HG02981 (cell line): Measurements from ENCODE around the gene SLC9A6.
A peak's percentile ranks its signal among the peaks of the same experiment; 100 is the strongest.

Source experiments
- ATAC-seq: cut with Tn5 transposase; IDR thresholded peaks from one replicate; pipeline ENCODE4 v1.9.1; 2021; ENCODE audit warnings: mild to moderate bottlenecking, moderate library complexity; ENCODE audit not compliant: unreplicated experiment

Gene SLC9A6

DNA sequence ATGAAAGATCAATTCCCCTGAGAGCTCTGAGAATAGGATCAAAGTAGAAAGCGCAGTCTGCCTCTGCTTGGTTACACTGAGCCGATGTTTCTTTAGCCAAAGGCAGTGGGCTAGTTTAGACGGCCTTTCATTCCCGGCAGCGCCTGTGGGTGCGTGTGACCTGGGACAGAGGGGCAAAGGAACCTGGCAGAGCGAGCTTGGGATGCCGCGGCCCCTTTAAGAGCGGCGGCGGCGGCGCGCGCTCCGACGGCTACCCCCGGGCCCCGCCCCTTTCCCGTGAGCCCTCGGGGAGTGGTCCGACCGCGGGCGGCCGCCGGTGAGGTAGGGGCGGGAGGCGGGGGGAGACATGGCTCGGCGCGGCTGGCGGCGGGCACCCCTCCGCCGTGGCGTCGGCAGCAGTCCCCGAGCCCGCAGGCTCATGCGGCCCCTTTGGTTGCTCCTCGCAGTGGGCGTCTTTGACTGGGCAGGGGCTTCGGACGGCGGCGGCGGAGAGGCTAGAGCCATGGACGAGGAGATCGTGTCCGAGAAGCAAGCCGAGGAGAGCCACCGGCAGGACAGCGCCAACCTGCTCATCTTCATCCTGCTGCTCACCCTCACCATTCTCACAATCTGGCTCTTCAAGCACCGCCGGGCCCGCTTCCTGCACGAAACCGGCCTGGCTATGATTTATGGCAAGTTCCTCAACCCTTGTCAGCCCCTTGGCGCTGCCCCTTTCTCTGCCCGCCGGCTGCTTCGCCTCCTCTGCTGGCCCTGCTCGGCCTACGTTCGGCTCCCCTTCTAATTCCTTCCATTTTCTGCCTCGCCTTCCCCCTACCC is at the start of gene SLC9A6:
SLC9A6 (plus strand) TSS at position 279 of the 816 bp plus-strand sequence; CDS start at position 503, 224 bp downstream.
- peak; percentile 91 for ATAC-seq

DNA sequence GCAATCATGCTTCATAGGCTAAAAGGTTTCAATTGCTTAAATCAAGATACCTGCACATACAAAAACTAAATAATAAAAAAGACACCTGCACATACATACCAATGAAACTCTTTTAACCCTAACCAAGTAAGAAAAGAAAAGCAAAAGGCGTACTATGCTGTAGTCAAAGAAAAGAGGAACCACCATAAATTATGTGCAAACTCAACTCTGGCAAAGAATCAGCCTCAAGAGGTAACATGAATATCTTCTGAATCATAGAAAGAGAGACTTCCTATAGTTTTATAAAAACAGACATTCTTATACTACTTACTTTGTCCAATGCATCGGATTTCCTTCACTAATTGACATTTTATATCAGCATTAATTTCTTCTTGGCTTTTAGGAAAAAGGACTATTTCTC is 40.7 kb upstream of the SLC9A6 start:
- ATAC-seq = no peak

DNA sequence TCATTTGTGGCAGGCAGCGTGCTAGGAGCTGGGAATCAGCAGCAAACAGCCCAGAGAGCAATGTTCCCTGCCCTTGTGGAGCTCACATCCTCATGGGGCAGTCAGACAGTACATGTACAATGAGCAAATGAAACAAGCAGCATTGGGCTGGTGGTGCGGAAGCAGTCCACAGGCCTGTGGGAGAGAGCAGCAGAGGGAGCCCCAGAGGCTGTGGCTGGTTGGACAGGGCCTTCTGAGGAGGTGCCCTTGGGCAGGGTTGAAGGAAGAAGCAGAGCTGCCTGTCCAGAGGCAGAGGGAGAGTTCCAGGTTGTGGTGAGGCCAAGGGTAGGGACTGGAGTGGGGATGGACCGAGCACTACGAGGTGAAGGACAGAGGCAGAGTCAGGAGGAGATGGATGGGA is 33.9 kb upstream of the SLC9A6 start:
- no peak for ATAC-seq

DNA sequence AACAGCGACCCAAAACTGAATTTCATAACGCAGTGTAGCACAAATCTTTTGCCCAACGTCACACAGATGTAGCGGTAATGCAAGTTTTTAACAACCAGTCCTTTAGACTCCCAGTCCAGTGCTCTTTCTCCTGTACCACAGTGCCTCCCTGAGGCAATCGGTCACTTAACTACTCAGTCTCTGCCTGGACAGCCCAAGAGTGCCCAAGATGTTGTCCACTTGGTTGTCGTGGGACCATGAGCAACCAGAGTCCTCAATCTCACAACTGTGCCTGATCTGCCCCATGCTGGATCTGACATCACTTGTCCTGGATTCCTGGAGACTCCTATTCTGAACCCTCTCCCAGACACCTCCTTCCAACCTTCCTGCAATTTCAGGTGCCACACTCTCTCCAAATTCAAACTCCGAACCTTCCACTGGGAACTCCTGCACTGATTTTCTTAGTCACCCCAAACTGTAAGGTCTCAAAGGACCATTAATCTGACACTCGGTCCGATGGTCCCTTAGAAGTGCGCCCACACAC is 12.1 kb upstream of the SLC9A6 start:
- ATAC-seq = no peak

DNA sequence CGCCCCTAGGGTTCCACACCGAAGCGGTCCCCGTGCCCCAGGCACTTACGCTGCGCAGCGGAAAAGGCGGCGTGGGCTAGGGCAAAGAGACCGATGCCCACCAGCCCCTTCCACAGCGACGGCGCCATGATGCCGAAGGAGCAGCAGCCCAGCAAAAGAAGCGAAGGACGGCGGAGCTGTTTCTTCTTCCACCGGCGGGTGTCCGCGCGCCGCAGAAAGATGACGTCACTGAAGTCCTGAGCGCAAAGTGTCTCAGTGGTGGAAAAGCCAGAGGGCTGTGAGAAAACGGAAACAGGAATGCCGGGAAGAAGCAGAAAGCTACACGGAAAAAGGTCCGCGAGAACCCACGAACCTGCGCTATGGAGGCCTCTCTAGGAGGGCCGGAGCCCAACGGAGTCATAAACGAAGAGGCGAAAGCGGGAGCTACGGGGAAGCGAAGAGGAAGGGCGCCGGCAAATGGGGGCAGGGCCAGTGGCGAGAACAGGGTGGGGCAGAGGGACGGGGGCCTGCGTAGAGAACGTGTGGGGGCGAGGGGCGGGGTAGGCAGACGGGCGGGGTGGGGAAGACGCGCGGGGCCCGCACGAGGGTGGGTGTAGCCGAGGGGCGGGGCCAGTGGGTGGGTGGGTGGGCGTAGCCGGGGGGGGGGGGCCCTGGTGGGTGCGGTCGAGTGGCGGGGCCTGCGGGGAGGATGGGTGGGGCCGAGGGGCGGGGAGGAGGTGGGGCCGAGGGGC is 11.5 kb upstream of the SLC9A6 start, which contains the start of gene MMGT1:
MMGT1 (minus strand) TSS at position 441 of the 731 bp plus-strand sequence; CDS start at position 128, 313 bp downstream.
- peak; percentile 89 for ATAC-seq

DNA sequence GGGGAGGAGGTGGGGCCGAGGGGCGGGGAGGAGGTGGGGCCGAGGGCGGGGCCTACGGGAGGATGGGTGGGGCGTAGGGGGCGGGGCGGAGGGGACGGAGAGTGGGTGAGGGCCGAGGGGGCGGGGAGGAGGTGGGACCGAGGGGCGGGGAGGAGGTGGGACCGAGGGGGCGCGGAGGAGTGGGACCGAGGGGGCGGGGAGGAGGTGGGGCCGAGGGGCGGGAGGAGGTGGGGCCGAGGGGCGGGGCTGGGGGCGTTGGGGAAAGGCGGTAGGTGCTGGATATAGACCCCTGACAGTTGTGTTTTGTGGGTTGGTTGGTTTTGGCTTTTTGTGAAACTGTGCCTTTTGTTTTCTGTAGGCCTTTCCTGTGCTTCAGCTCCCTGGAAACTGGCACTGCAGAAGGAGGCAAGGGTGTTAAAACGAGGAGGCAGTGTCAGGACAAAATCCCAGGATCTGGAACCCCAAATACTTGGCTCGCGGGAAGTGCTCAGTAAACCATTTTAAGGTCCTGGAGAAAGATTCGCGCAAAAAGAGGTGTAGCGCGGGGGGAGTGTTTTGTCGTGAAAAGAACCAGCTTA is 10.9 kb upstream of the SLC9A6 start:
- no peak for ATAC-seq

DNA sequence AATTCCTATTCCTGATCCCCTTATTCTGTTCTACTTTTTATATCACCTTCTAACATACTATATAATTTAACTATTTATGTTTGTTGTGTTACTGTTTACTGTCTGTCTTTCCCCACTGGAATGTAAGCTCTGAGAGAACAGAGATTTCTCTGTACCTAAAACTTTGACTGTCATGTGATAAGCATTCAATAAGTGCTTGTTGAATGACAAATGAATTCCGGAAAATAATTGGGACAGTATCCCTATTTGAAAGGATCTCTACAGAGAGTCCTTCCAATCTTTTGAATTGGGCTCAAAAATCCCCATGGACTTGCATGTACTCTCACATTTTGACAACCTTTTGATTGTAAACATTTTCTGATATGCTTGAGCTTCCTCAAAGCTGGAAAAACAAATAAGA is 9.8 kb upstream of the SLC9A6 start:
- ATAC-seq = no peak

DNA sequence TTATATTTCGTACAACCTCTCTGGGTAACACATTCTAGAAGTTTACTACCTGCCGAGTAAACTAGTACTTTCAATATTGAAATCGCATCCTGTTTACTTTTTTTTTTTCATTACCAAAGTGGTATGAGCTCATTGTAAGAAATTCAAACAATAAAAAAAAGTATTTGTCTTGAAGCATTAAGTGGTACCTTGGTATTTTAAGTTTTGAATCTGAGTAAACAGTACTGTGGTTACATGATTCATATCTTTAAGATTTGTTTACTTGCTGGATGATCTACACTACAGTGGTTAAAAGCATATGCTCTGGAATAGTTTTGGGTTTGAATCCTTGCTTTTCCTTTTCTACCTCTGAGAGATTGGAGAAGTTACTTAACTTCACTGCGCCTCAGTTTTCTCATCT is 7.6 kb upstream of the SLC9A6 start:
- ATAC-seq = no peak

DNA sequence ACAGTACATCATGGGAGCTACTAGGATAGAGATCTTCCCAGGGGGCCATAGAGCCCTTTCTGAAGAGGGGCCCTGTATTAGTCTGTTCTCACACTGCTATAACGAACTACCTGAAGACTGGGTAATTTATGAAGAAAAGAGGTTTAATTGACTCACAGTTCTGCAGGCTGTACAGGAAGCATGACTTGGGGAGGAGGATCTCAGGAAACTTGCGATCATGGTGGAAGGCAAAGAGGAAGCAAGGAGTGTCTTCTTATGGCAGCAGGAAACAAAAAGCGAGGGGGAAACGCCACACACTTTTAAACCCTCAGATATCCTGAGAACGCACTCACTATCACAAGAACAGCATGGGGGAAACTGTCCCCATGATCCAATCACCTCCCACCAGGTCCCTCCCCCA is 4.2 kb upstream of the SLC9A6 start:
- no peak for ATAC-seq

DNA sequence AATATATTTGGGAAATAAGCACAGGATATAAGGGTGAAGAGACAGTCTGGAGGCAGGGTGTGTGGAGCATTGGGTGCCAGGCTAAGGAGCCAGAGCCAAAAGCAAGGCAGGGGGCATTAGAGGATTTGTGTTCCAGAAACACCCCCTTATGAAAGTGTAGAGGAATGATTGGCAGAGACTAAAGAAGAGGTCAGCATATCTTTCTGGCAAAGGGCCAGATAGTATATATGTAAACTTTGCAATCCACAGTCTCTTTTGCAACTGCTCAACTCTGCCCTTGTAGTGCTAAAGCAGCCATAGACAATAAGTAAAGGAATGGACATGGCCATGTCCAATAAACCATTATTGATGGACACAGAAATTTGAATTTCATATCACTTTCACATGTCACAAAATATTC is 3.6 kb upstream of the SLC9A6 start:
- ATAC-seq = no peak

DNA sequence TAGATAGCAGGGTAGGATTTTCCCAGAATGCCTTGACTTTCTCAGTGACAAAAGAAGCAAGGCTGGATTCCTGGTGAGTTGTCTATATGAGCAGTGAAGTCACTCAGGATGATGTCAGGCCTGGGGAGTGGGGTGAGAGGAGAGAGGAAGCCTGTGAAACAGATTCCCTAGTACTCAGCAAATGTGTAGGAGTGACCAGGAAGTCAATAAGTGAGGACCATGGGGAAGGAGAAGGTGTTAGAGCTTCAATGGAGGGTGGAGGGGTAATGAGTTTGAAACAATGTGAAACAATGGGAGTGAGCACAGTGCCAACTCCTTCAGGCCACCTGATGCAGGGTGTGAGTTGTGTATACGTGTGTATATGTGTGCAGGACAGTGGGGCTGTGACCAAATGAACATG is 2.4 kb upstream of the SLC9A6 start:
- ATAC-seq = no peak

DNA sequence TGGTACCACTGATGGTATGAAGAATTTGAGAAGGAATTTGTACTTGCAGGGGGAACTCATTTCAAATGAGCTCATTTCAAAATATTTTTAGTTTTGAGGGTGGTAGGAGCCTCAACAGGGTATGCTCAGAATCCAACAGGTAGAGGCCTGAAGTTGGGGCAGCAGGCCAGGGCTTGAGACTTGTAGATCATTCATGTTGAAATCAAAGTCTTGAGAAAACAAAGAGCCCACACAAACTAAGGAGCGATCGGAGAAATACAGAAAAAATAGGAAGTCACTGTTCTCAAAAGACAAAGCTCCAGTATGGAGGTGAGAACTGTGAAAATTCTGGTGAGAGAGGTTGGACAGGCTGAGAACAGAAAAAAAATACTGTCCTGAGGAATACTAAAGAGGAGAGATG is 979 bp upstream of the SLC9A6 start:
- ATAC-seq = no peak

DNA sequence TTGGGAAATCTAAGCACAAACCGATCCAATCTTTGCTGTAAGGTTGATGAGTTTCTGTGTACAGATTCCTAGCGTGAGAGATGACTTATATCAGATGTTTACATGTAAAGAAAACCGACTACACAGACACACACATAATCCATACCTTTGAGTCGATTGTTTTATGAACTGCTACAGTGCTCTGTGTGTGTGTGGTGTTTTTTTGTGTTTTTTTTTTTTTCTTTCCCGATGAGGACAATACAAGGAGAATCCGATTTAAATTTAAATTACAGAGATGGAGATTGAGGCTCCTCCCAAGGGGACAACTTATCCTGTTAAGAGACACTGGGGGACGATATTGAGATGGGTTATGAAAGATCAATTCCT is 461 bp upstream of the SLC9A6 start:
- no peak for ATAC-seq

DNA sequence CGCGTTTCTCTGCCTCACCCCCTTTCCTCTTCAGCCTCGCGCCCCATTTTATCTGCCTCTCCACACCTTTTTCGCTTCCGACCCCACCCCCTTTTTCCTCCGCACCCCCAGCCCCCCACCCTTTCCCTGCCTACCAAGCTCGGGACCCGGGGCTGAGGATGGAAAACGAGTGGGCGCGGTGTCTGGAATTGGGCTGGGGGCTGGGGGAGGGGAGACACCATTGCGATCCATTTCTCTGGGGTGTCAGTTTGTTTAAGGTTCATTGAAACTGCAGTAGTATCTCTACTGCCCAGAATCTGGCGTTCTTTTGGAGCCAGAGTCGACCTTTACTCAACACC is 707 bp downstream of the SLC9A6 start:
- no peak for ATAC-seq

DNA sequence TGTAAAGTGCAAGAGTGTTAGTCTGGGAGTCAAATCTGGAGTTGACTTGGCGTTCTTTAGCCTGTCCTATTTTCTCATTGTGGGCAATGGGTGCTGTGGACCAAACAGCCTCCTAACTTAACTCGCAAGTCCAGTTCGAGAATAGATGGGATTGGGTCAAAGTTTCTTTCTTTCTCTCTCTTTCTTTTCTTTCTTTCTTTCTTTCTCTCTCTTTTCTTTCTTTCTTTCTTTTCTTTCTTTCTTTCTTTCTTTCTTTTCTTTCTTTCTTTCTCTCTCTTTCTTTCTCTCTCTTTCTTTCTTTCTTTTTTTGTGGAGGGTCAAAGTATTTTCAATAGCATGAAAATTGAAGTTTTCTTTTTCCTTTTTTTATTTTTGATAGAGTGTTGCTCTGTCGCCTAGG is 3.0 kb downstream of the SLC9A6 start:
- ATAC-seq = no peak

DNA sequence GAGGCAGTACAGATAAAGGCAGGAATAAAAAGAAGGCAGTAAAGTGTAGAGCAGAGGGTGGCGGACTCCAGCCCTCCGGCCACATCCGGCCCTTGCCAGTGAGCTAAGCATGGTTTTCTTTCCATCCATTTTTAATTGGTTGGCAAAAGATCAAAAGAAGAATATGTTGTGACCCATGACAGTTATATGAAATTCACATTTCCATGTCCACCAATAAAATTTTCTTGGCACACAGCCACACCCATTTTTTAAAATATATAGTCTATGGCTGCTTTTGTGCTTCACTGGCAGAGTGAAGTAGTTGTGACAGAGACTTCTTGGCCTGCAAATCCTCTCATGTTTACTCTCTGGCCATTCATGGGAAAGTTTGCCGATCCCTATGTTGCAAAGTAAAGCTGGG is 29.8 kb downstream of the SLC9A6 start:
- no peak for ATAC-seq

DNA sequence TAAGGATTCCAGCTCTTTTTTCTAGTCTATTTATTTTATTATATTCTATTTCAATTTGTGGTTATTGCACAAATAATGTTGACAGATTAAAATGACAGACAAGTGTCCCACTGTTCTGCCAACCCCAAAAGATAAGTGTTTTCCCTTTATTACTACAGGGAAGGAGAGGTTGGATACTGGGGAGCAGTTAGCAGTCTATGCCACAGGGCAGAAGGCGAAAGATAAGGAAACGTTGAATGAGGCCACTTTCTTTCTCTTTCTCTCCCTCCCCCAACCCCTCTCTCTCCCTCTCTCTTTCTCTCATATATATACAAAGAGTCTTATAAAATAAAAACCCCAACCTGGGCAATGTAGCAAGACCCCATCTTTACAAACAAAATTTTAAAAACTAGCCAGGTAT is 31.6 kb downstream of the SLC9A6 start:
- ATAC-seq = no peak

DNA sequence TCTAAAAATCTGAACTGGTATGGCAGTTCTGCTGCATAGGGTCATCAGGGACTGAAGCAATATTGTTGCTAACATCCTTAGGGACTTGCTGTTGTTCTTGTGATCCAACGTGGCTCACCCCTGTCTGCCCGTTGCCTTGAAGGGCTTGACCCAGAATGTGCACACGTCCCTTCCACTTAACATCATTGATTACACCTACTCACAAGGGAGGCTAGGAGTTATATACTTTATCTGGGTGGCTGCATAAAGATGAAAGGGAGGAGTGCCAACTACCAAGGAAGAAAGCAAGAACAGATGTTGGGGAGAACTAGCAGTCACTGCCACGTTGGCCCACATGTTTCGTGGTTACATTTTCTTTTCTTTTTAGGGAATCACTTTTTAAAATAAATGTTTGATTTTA is 34.0 kb downstream of the SLC9A6 start:
- no peak for ATAC-seq

DNA sequence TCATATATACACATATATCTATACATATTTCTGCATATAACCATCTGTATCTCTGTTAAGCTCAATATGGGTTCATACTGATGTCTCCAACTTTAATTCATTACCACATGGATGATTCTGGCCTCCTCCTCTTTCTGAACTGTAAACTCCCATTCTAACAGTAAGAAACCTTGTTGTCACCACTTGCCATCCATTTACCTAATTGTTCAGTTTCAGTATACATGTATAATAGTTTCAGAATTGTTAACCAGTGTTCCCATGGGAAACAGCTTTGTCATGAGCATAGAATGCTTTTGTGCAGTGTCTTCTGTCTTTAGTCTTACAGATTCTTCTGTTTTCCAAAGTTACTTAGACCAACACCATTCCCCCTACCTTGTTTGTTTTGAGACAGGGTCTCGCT is 35.9 kb downstream of the SLC9A6 start:
- ATAC-seq = peak; percentile 88

DNA sequence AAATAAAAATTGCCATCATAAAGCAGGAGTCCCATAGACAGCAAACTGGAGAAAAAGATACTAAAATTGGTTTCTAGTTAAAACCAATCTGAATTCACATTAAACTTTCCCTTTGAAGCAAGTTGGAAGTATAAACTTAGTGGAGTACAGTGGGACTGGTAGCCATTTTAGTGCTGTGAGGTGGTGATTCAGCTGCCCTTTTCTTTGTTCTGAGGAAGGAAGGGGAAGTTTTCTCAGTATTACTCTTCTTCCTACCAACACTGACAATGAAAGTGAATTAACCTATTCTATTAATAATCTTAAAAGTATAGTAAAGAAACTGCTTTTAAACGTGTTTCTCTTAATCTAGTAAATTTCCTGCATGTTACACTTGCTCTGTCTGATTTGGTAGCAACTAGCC is 36.7 kb downstream of the SLC9A6 start:
- ATAC-seq = peak; percentile 59

DNA sequence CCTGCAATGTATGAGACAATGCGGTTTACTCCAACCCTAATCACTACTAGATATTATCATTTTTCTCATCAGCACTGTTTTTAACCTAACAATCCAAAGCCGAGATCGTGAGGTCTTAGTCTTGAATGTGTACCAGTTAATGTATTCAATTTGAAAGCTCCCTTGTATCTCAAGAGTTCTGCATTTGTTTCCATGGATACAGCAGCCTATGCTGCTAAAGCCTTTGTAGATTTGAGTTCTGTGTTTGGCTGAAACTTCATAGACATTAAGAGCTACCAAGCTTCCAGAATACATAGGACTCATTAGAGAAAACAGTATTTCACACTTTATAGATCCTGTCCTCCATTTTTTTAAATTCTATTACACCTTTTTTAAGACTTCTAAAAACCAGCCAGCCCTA is 39.9 kb downstream of the SLC9A6 start:
- no peak for ATAC-seq
